HG02588 (cell line): ENCODE data around the gene CPTP.

Experiments used
- ATAC-seq: cut with Tn5 transposase; IDR thresholded peaks from one replicate; pipeline ENCODE4 v1.9.1; 2021; ENCODE audit warnings: mild to moderate bottlenecking, moderate library complexity; ENCODE audit not compliant: unreplicated experiment

Gene CPTP

GRCh38 chr1:1317420-1317819, 7.2 kb upstream of the CPTP start:
- ATAC-seq: no peak

- ATAC-seq: no peak
Measured at GRCh38 chr1:1318131-1318652, 6.4 kb upstream of the CPTP start.

GRCh38 chr1:1318777-1319645, 5.6 kb upstream of the CPTP start:
- ATAC-seq: no peak

- no peak for ATAC-seq
Measured at GRCh38 chr1:1319646-1319941, 5.0 kb upstream of the CPTP start.

- ATAC-seq: no peak
Measured at GRCh38 chr1:1320666-1321448, 3.7 kb upstream of the CPTP start.

GRCh38 chr1:1321477-1321876, 3.1 kb upstream of the CPTP start:
- ATAC-seq: no peak

GRCh38 chr1:1322418-1322817, 2.2 kb upstream of the CPTP start:
- ATAC-seq: no peak

GRCh38 chr1:1322952-1323351, 1.6 kb upstream of the CPTP start:
- no peak for ATAC-seq

GRCh38 chr1:1324084-1324523, 498 bp upstream of the CPTP start:
- ATAC-seq: peak; percentile 21

GRCh38 chr1:1325288-1326074, 879 bp downstream of the CPTP start:
- ATAC-seq: no peak

GRCh38 chr1:1326075-1326605, 1.5 kb downstream of the CPTP start:
- no peak for ATAC-seq

GRCh38 chr1:1327291-1327690, 2.7 kb downstream of the CPTP start:
- no peak for ATAC-seq

GRCh38 chr1:1328254-1328653, 3.7 kb downstream of the CPTP start:
- ATAC-seq: no peak

- ATAC-seq: no peak
Measured at GRCh38 chr1:1329304-1330210, 5.0 kb downstream of the CPTP start.

GRCh38 chr1:1330366-1331067, 5.9 kb downstream of the CPTP start:
- ATAC-seq: no peak

GRCh38 chr1:1331068-1331965, 6.7 kb downstream of the CPTP start, which contains the start of gene TAS1R3:
Gene TAS1R3, plus strand, starts transcription at chr1:1331280. Its CDS starts 66 bp downstream, at chr1:1331346.
- ATAC-seq: no peak

GRCh38 chr1:1332031-1332755, 7.6 kb downstream of the CPTP start:
- ATAC-seq: no peak
